GM18909 (cell line): ENCODE measurements around the gene IFNG-AS1.
A peak's percentile ranks its signal among the peaks of the same experiment; 100 is the strongest.

Experiments used
- ATAC-seq: cut with Tn5 transposase; IDR thresholded peaks from one replicate; pipeline ENCODE4 v1.9.1; 2021; ENCODE audit warnings: mild to moderate bottlenecking; ENCODE audit not compliant: unreplicated experiment, poor library complexity

The IFNG-AS1 gene

GRCh38 chr12:68031881-68032739 lies 42.9 kb downstream of the IFNG-AS1 start:
- ATAC-seq, result no peak

- ATAC-seq, result no peak
Measured at GRCh38 chr12:68034567-68034966, 45.3 kb downstream of the IFNG-AS1 start.

GRCh38 chr12:68036642-68037041 lies 47.4 kb downstream of the IFNG-AS1 start:
- ATAC-seq, result no peak

GRCh38 chr12:68037616-68038255 lies 48.5 kb downstream of the IFNG-AS1 start:
- ATAC-seq, result no peak

DNA sequence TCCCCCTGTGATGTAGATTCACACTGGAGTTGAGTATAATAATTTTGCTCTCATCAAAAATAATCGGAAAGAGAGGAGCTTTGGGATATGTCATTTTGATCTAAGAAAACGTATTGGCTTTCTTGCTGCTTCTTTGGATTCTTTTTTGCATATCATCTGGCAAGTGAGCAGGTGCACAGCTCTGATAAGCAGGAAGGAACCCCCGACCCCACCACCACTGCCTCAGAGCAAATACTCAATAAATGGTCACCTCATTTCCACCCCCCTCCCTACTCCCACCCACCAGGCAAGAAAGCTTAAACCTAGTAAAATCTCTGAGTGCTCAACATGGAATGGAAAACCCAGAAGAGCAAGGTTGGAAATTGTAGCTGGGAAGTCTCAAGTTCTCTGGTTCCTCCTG lies 49.4 kb downstream of the IFNG-AS1 start:
- no peak for ATAC-seq

- peak; percentile 56 for ATAC-seq
Measured at GRCh38 chr12:68040450-68041075, 51.3 kb downstream of the IFNG-AS1 start.

- peak; percentile 87 for ATAC-seq
Measured at GRCh38 chr12:68042212-68042699, 53.0 kb downstream of the IFNG-AS1 start.

DNA sequence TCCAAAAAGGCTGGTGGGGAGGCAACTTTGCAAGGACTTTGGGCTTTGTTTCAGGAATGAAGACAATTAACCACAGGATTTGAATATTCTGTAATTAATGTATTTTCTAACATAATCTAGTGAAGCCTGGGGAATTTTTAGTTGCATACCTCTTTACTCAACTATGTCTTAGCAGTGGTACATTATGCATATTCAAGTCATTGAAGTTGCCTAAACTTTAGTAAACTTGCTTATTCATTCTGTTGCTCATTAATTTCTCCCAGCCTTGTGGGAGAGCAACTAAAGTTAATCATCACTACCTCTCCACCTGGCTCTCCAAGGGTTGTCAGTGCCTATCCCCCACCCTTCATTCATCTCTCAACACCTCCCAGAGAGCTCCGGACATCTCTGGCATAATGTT lies 54.2 kb downstream of the IFNG-AS1 start:
- no peak for ATAC-seq

DNA sequence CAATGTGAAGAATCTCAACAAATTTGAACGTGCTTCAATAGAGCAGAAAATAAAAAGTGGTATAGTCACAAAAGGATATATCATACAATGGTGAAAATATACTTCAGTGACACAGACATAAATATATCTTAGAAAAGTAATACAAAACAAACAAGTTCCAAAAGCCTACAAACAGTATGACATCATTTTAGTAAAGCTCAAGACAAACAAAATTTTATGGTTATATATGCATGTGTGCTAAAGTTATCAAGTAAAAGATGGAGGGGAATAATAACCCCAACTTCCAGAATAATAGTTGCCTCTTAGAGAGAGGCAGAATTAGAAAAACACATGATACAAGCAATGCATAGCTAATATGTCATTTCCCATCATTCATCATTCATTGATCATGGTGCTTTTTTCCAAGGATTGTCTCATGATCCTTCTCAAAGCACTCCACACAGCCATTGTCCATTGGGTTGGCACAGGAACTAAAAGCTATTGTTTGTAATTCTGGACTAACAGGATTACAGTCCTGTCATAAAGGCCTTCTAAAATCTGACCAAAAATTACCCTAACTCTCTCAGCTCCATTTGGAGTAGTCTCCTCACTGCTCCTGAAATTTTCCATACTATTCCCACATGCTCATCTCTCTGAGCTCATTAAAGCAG lies 59.5 kb downstream of the IFNG-AS1 start:
- ATAC-seq, result no peak

- ATAC-seq, result no peak
Measured at GRCh38 chr12:68056300-68056699, 67.1 kb downstream of the IFNG-AS1 start.

GRCh38 chr12:68063900-68064590 lies 74.8 kb downstream of the IFNG-AS1 start:
- ATAC-seq, result no peak

GRCh38 chr12:68065163-68065562 lies 75.9 kb downstream of the IFNG-AS1 start:
- no peak for ATAC-seq

DNA sequence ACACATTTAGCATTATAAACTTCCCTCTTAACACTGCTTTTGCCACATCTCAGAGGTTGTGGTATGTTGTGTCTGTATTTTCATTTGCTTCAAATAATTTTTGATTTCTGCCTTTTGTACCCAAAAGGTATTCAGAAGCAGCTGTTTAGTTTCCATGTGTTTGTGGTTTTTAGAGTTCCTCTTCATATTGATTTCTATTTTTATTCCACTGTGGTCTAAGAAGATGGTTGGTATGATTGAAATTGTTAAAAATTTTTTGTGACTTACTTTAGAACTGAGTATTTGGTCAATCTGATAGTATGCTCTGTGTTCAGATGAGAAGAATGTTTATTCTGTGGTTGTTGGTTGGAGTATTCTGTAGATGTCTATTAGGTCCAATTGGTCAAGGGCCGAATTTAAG lies 76.4 kb downstream of the IFNG-AS1 start:
- no peak for ATAC-seq

GRCh38 chr12:68067762-68068376 lies 78.6 kb downstream of the IFNG-AS1 start:
- ATAC-seq, result no peak

DNA sequence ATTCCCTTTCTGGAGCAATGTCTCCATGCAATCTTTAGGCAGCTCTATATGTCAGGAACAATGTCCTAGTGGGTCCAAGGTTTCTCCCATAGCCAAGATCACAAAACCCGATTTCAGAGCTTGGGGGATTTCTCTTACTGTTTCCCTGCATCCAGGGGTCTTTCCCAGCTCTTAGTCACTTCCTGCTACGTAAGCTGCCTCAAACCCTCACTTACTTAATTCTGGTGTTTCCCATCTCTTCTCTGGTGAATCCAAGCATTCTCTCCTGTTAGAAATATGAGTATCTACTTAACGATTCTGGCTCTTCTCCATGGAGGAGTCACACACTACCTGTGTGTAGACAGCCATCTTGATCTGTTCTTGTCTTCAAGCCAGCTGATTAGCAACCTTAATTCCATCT lies 80.0 kb downstream of the IFNG-AS1 start:
- ATAC-seq, result no peak
